Measurements from ENCODE around the gene PAX5. TPM values are rescaled to one million over a fixed set of nuclear protein-coding genes. Genes with fewer than 3 reads are reported as not detected.
A peak's percentile ranks its signal among the peaks of the same experiment; 100 is the strongest.

Gene PAX5
- total and polyA plus RNA-seq, 2 of the 13 experiments (the other 11 are each of a cell fraction or from before 2014, with no cell fraction given), result not detected

- no peak for FAIRE-seq
- peaks cover 57% of the 10 kb centered on the region for H3K4me1 ChIP-seq (ENCODE audit: insufficient read depth, low read length)
- H3K36me3 ChIP-seq (replicated peaks in 1 of 2; ENCODE audit: control insufficient read depth in 1 of 2, insufficient read depth in 2 of 2, low read length in 2 of 2), result no peaks in the 10 kb centered on the region
- no peaks in the 10 kb centered on the region for H4K20me1 ChIP-seq (ENCODE audit: insufficient read depth, low read length)
- peaks cover 2 to 35% of the 10 kb centered on the region in 2 experiments; a peak in 4 of 5 replicates for H3K27me3 ChIP-seq (ENCODE audit: control insufficient read depth in 1 of 2, insufficient read depth in 2 of 2, low read length in 2 of 2)
- intact Hi-C loops (cut with micrococcal nuclease; ENCODE audit: unreplicated experiment) (loop anchor here (5.0 kb wide), 2 partner anchors 101 to 121 kb away; no protein-coding TSS in a partner anchor), in situ Hi-C loops (cut with HindIII; ENCODE audit: extremely low pct_ligation_motif_present, low pct_unique_long_range_greater_than_20kb) (no loop called here)
- H3K9me3 ChIP-seq (ENCODE audit: low read length), result peaks cover 5% of the 10 kb centered on the region; the same call in 1 of the 2 replicates
- TF ChIP-seq CBX2 (IDR thresholded peaks at IDR 0.05; ENCODE audit: low read depth, low read length), result no peak
- no peak for TF ChIP-seq CBX2 (CRISPR knock-in tag; IDR thresholded peaks at IDR 0.05; ENCODE audit: low read depth)
- TF ChIP-seq TBX3 (IDR thresholded peaks at IDR 0.05; ENCODE audit: borderline replicate concordance), result no peak
- TF ChIP-seq CHCHD3 (CRISPR knock-in tag; IDR thresholded peaks at IDR 0.05), result no peak
- no peak for TF ChIP-seq ZFX (CRISPR knock-in tag; IDR thresholded peaks at IDR 0.05; ENCODE audit: low read depth)
- no peak for TF ChIP-seq POLR2AphosphoS5 (IDR thresholded peaks at IDR 0.05; ENCODE audit: low read depth, low read length)
- TF ChIP-seq ZNF253 (CRISPR knock-in tag; IDR thresholded peaks at IDR 0.05; ENCODE audit: borderline replicate concordance), result no peak
- WGBS (ENCODE audit: low lambda C conversion rate), result 29% methylated on average over 2 of the region's 2 CpGs
- no peak overlapping the region for H3K9ac ChIP-seq (ENCODE audit: insufficient read depth, low read depth, low read length)
- H3K27ac ChIP-seq (ENCODE audit: extremely low read length, insufficient read depth, low read length), result no peak overlapping the region
- no peak overlapping the region for H3K4me3 ChIP-seq (replicated peaks in 1 of 3; ENCODE audit: insufficient read depth in 1 of 3, low read depth in 2 of 3, low read length in 3 of 3)
- ChIA-PET CTCF (ENCODE audit: low intra/inter-chr PET ratio, low total read pairs) (interaction anchor here (2.6 kb wide), 1 partner anchor 120 kb away, joined by 19 read pairs; no protein-coding TSS in a partner anchor), POLR2A (no interaction called here)
- H3K4me2 ChIP-seq (ENCODE audit: low read depth, low read length), result no peak overlapping the region
- DNase-seq (ENCODE audit: low spot score), result no peak
- H3K79me2 ChIP-seq (ENCODE audit: insufficient read depth, low read length), result no peaks in the 10 kb centered on the region
- no peak for ATAC-seq
- no peak overlapping the region for H2AFZ ChIP-seq (ENCODE audit: low read length)
- BruUV-seq (replicated peaks), result no TSS peak
These were observed 162.5 kb downstream of the PAX5 start for GRCh38 chr9:36871606-36872005.

DNA sequence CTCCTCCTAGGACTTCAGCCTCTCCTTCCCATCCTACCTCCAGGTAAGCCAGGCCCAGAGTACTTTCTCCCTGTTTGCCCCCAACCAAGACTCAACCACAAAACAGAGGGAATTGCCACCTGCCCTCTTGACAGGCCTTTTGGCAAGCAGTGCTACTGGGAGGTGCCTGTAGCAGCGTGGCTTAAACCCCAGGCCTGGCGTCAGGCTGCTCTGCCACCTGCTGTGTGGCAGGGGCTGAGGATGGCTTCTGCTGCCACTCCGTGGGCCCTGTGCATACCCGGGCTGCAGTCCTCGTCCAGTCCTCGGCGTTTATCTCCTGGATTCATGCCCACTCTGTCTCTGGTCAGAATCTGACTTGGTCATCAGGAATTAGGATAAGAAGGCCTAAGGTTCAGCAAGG is 163.1 kb downstream of the PAX5 start:
- DNase-seq (ENCODE audit: low spot score) (no peak), ATAC-seq (no peak), FAIRE-seq (no peak)
- Histone ChIP-seq H3K79me2 (ENCODE audit: insufficient read depth, low read length) (no peaks in the 10 kb centered on the region), H4K20me1 (ENCODE audit: insufficient read depth, low read length) (no peaks in the 10 kb centered on the region), H3K9me3 (ENCODE audit: low read length) (peaks cover 5% of the 10 kb centered on the region; the same call in 1 of the 2 replicates), H3K27me3 (ENCODE audit: control insufficient read depth in 1 of 2, insufficient read depth in 2 of 2, low read length in 2 of 2) (peaks cover 2 to 35% of the 10 kb centered on the region in 2 experiments; a peak in 4 of 5 replicates), H3K9ac (ENCODE audit: insufficient read depth, low read depth, low read length) (no peak overlapping the region), H2AFZ (ENCODE audit: low read length) (no peak overlapping the region), H3K4me2 (ENCODE audit: low read depth, low read length) (no peak overlapping the region), H3K36me3 (replicated peaks in 1 of 2; ENCODE audit: control insufficient read depth in 1 of 2, insufficient read depth in 2 of 2, low read length in 2 of 2) (no peaks in the 10 kb centered on the region), H3K27ac (ENCODE audit: extremely low read length, insufficient read depth, low read length) (no peak overlapping the region), H3K4me1 (ENCODE audit: insufficient read depth, low read length) (peaks cover 63% of the 10 kb centered on the region), H3K4me3 (replicated peaks in 1 of 3; ENCODE audit: insufficient read depth in 1 of 3, low read depth in 2 of 3, low read length in 3 of 3) (no peak overlapping the region)
- in situ Hi-C loops (cut with HindIII; ENCODE audit: extremely low pct_ligation_motif_present, low pct_unique_long_range_greater_than_20kb), result no loop called here
- CTCF ChIA-PET (ENCODE audit: low intra/inter-chr PET ratio, low total read pairs), result no interaction called here
- BruUV-seq (replicated peaks), result no TSS peak
- no CpG with 5 or more reads among the region's 7 CpGs for WGBS (ENCODE audit: low lambda C conversion rate)
- intact Hi-C loops (cut with micrococcal nuclease; ENCODE audit: unreplicated experiment), result loop anchor here (5.0 kb wide), 2 partner anchors 101 to 121 kb away; no protein-coding TSS in a partner anchor
- POLR2A ChIA-PET, result no interaction called here
- no peak for TF ChIP-seq MED13 (CRISPR knock-in tag; IDR thresholded peaks at IDR 0.05)
- TF ChIP-seq HNRNPL (IDR thresholded peaks at IDR 0.05; ENCODE audit: low read depth, low read length), result 0 out of 2 replicates have a peak, but pooled peaks have one; percentile 48
- no peak for TF ChIP-seq ZNF547 (CRISPR knock-in tag; IDR thresholded peaks at IDR 0.05)
- no peak for TF ChIP-seq ZNF17 (CRISPR knock-in tag; IDR thresholded peaks at IDR 0.05)
- TF ChIP-seq, protein P1, sequence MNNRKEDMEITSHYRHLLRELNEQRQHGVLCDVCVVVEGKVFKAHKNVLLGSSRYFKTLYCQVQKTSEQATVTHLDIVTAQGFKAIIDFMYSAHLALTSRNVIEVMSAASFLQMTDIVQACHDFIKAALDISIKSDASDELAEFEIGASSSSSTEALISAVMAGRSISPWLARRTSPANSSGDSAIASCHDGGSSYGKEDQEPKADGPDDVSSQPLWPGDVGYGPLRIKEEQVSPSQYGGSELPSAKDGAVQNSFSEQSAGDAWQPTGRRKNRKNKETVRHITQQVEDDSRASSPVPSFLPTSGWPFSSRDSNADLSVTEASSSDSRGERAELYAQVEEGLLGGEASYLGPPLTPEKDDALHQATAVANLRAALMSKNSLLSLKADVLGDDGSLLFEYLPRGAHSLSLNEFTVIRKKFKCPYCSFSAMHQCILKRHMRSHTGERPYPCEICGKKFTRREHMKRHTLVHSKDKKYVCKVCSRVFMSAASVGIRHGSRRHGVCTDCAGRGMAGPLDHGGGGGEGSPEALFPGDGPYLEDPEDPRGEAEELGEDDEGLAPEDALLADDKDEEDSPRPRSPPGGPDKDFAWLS (CRISPR knock-in tag; IDR thresholded peaks at IDR 0.05; ENCODE audit: borderline replicate concordance), result no peak
- TF ChIP-seq ZNF513 (CRISPR knock-in tag; conservative IDR thresholded peaks at IDR 0.05), result no peak

Data from HepG2 (cell line).